GM23248 (cell line): ENCODE results near the gene SCNN1A.

Experiments used
- EZH2 ChIP-seq: fragments of 200-600 bp; sonication (generic); IDR thresholded peaks from 2 replicates; pipeline ENCODE4 v1.6.1; 2018; ENCODE audit warnings: antibody characterized with exemption, mild to moderate bottlenecking; ENCODE audit not compliant: insufficient read depth, poor library complexity, severe bottlenecking
- EZH2phosphoT487 ChIP-seq: fragments of 200-600 bp; sonication (generic); IDR thresholded peaks from 2 replicates; pipeline ENCODE4 v1.6.1; 2018; ENCODE audit warnings: antibody characterized with exemption, moderate library complexity, mild to moderate bottlenecking, low read depth; ENCODE audit not compliant: insufficient read depth

DNA sequence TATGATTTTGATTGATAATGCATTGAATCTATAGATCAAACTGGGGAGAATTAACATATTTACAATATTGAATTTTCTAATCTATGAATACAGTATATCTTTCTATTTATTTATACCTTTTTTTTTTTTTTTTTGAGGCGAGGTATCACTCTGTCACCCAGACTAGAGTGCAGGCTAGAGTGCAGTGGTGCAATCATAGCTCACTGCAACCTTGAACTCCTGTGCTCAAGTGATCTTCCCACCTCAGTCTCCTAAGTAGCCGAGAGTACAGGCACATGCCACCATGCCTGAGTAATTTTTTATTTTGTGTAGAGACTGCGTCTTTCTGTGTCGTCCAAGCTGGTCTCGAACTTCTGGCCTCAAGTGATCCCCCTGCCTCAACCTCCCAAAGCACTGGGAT, 29.0 kb upstream of the SCNN1A start:
- TF ChIP-seq EZH2phosphoT487 (no peak), EZH2 (no peak)
